Right lobe of liver (tissue), 4 donors: ENCODE measurements around the gene ALDOA.

ENCODE experiments used
- CTCF ChIP-seq, 4 donors: fragments of 200-600 bp in 3 of 4; fragments of 450-650 bp in 1 of 4; IDR thresholded peaks; one replicate each; pipeline versions ENCODE4 v1.5.1 to v1.8.0; 2016 to 2022; ENCODE audit warnings: antibody characterized with exemption in 4 of 4, mild to moderate bottlenecking in 2 of 4
- POLR2A ChIP-seq: fragments of 450-650 bp; IDR thresholded peaks from one replicate; pipeline ENCODE4 v1.6.1; 2017; ENCODE audit warnings: antibody characterized with exemption, mild to moderate bottlenecking
- donor health status: DM: no; HTN: no; CAD: no.
- donor health status: DM: no; HTN: no; CAD: no.
- donor health status: DM: no; HTN: yes; CAD: no.

DNA sequence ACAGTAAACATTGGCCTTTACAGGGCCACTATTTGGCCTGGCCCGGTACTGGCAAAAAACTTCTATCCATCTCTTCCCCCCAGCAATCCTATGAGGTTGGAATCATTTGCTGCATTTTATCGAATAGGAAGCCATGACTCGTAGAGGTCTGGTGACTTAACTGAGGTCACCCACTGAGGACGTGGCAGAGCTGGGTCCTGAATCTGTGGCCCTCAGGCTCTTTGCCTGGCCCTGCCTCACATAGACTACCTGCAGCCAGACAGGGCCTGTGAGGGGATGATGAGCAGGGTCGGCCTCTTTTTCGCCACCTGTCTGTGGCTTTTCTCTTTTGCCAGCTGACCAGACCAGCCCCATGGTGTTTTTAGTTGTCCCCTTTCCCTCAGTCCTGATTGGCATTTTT lies 12.1 kb downstream of the ALDOA start:
- TF ChIP-seq CTCF (IDR thresholded peaks at IDR 0.05) (no peak), POLR2A (no peak)
